ENCODE results near the gene NEURL4. TPM values are rescaled to one million over a fixed set of nuclear protein-coding genes. Genes with fewer than 3 reads are reported as not detected.
"Not testable (repeated sequence)": the region's sequence is repeated elsewhere in the genome, so short reads cannot be mapped to it uniquely, and the experiment has no call there.

The NEURL4 gene
- total RNA-seq, 1 donor from 2014 or later = 31.9 TPM

- peaks cover under 1% of the 10 kb centered on the region for H3K27me3 ChIP-seq (ENCODE audit: low read depth)
- peaks cover 32% of the 10 kb centered on the region for H3K4me1 ChIP-seq
- TF ChIP-seq CTCF (IDR thresholded peaks at IDR 0.05; ENCODE audit: borderline replicate concordance) = no peak
- H3K36me3 ChIP-seq = no peaks in the 10 kb centered on the region
- intact Hi-C loops (cut with micrococcal nuclease) = loop anchor here (10.0 kb wide), 1 partner anchor 72 kb away; no protein-coding TSS in a partner anchor
- no peaks in the 10 kb centered on the region for H3K9me3 ChIP-seq (replicated peaks)
- H3K4me3 ChIP-seq = no peak overlapping the region
- no peak overlapping the region for H3K27ac ChIP-seq (replicated peaks)
- no peak for DNase-seq
These were observed 17.9 kb upstream of the NEURL4 start for GRCh38 chr17:7346761-7347614.

- H3K27ac ChIP-seq (replicated peaks) = no peak overlapping the region
- H3K4me1 ChIP-seq = no peaks in the 10 kb centered on the region
- H3K36me3 ChIP-seq = no peaks in the 10 kb centered on the region
- no peak for TF ChIP-seq CTCF (IDR thresholded peaks at IDR 0.05; ENCODE audit: borderline replicate concordance)
- H3K4me3 ChIP-seq = no peak overlapping the region
- intact Hi-C loops (cut with micrococcal nuclease) = loop anchor here (10.0 kb wide), 1 partner anchor 68 kb away; no protein-coding TSS in a partner anchor
- no peaks in the 10 kb centered on the region for H3K9me3 ChIP-seq (replicated peaks)
- peaks cover 37% of the 10 kb centered on the region for H3K27me3 ChIP-seq (ENCODE audit: low read depth)
- DNase-seq = no peak
These were observed 14.1 kb upstream of the NEURL4 start for GRCh38 chr17:7343250-7343649.

- Histone ChIP-seq H3K27ac (replicated peaks) (no peak overlapping the region), H3K4me3 (no peak overlapping the region), H3K4me1 (no peaks in the 10 kb centered on the region), H3K9me3 (replicated peaks) (no peaks in the 10 kb centered on the region), H3K36me3 (no peaks in the 10 kb centered on the region), H3K27me3 (ENCODE audit: low read depth) (peaks cover 51% of the 10 kb centered on the region)
- intact Hi-C loops (cut with micrococcal nuclease) = loop anchor here (10.0 kb wide), 1 partner anchor 67 kb away; no protein-coding TSS in a partner anchor
- no peak for TF ChIP-seq CTCF (IDR thresholded peaks at IDR 0.05; ENCODE audit: borderline replicate concordance)
- DNase-seq = no peak
These were observed 12.7 kb upstream of the NEURL4 start for GRCh38 chr17:7341842-7342241.

- Histone ChIP-seq H3K27me3 (ENCODE audit: low read depth) (peaks cover 68% of the 10 kb centered on the region), H3K9me3 (replicated peaks) (no peaks in the 10 kb centered on the region), H3K27ac (replicated peaks) (no peak overlapping the region), H3K36me3 (no peaks in the 10 kb centered on the region), H3K4me3 (no peak overlapping the region), H3K4me1 (no peaks in the 10 kb centered on the region)
- intact Hi-C loops (cut with micrococcal nuclease) = loop anchor here (10.0 kb wide), 1 partner anchor 65 kb away; no protein-coding TSS in a partner anchor
- no peak for TF ChIP-seq CTCF (IDR thresholded peaks at IDR 0.05; ENCODE audit: borderline replicate concordance)
- DNase-seq = no peak
These were observed 11.0 kb upstream of the NEURL4 start for GRCh38 chr17:7340179-7340578.

GRCh38 chr17:7337600-7337999 lies 8.5 kb upstream of the NEURL4 start:
- H3K4me1 ChIP-seq; DNase-seq; H3K27ac ChIP-seq (replicated peaks); H3K36me3 ChIP-seq; H3K4me3 ChIP-seq; intact Hi-C loops (cut with micrococcal nuclease); H3K9me3 ChIP-seq (replicated peaks): not testable (repeated sequence)
- peaks cover 87% of the 10 kb centered on the region for H3K27me3 ChIP-seq (ENCODE audit: low read depth)
